ENCODE measurements around the gene SLC16A13. TPM values are rescaled to one million over a fixed set of nuclear protein-coding genes. Genes with fewer than 3 reads are reported as not detected.

The SLC16A13 gene
- total and polyA plus RNA-seq, 2 donors (not counting 3 experiments of a cell fraction or from before 2014, with no cell fraction given) = 16.8 to 24.7 TPM

DNA sequence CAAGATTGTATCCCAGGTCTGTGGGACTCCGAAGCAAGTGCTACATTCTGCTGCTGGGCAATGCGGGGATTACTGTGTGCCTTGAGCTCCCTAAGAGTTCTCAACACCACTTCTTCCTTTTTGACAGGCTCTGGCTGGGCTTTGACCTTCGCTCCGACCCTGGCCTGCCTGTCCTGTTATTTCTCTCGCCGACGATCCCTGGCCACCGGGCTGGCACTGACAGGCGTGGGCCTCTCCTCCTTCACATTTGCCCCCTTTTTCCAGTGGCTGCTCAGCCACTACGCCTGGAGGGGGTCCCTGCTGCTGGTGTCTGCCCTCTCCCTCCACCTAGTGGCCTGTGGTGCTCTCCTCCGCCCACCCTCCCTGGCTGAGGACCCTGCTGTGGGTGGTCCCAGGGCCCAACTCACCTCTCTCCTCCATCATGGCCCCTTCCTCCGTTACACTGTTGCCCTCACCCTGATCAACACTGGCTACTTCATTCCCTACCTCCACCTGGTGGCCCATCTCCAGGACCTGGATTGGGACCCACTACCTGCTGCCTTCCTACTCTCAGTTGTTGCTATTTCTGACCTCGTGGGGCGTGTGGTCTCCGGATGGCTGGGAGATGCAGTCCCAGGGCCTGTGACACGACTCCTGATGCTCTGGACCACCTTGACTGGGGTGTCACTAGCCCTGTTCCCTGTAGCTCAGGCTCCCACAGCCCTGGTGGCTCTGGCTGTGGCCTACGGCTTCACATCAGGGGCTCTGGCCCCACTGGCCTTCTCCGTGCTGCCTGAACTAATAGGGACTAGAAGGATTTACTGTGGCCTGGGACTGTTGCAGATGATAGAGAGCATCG is 2.4 kb downstream of the SLC16A13 start:
- POLR2A ChIA-PET = interaction anchor here (0.8 to 3.5 kb wide), 2 partner anchors 11 to 16 kb away, joined by 3 to 23 read pairs; partner anchors contain the start of gene BCL6B
- H3K27me3 ChIP-seq (ENCODE audit: control insufficient read depth in 2 of 2, insufficient read depth in 2 of 2, low read length in 2 of 2) = no peaks in the 10 kb centered on the region
- no peaks in the 10 kb centered on the region for H4K20me1 ChIP-seq (replicated peaks; ENCODE audit: control insufficient read depth, extremely low read depth, insufficient read depth, low read length)
- no peak for TF ChIP-seq EZH2 (IDR thresholded peaks at IDR 0.05; ENCODE audit: borderline replicate concordance, low read depth, low read length, severe bottlenecking)
- no peak for TF ChIP-seq MYC (IDR thresholded peaks at IDR 0.05; ENCODE audit: low read depth, low read length)
- no peak for TF ChIP-seq POLR2AphosphoS5 (IDR thresholded peaks at IDR 0.05; ENCODE audit: insufficient read depth, low read depth, low read length)
- TF ChIP-seq JUN (IDR thresholded peaks at IDR 0.05; ENCODE audit: borderline replicate concordance, insufficient read depth, insufficient read length, low read depth) = no peak
- TF ChIP-seq, protein P1, sequence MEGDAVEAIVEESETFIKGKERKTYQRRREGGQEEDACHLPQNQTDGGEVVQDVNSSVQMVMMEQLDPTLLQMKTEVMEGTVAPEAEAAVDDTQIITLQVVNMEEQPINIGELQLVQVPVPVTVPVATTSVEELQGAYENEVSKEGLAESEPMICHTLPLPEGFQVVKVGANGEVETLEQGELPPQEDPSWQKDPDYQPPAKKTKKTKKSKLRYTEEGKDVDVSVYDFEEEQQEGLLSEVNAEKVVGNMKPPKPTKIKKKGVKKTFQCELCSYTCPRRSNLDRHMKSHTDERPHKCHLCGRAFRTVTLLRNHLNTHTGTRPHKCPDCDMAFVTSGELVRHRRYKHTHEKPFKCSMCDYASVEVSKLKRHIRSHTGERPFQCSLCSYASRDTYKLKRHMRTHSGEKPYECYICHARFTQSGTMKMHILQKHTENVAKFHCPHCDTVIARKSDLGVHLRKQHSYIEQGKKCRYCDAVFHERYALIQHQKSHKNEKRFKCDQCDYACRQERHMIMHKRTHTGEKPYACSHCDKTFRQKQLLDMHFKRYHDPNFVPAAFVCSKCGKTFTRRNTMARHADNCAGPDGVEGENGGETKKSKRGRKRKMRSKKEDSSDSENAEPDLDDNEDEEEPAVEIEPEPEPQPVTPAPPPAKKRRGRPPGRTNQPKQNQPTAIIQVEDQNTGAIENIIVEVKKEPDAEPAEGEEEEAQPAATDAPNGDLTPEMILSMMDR (IDR thresholded peaks at IDR 0.05; ENCODE audit: extremely low read depth in 1 of 2, insufficient read depth in 1 of 2, low read depth in 1 of 2, low read length in 2 of 2) = no peak
- TF ChIP-seq POLR2A (IDR thresholded peaks at IDR 0.05; ENCODE audit: low read depth, low read length) = no peak
- no peak overlapping the region for H3K27ac ChIP-seq (ENCODE audit: insufficient read depth, low read depth, low read length)
- intact Hi-C loops (cut with micrococcal nuclease) (no loop called here), dilution Hi-C loops (cut with MboI; ENCODE audit: extremely low pct_ligation_motif_present, low sequenced_read_pairs) (no loop called here)
- H3K4me1 ChIP-seq (ENCODE audit: control insufficient read depth, extremely low read depth, insufficient read depth, low read length) = peaks cover 37% of the 10 kb centered on the region
- H2AFZ ChIP-seq (ENCODE audit: low read depth, low read length) = no peak overlapping the region
- H3K9me3 ChIP-seq (replicated peaks; ENCODE audit: control insufficient read depth, insufficient read depth, low read length) = no peaks in the 10 kb centered on the region
- H3K36me3 ChIP-seq (ENCODE audit: control insufficient read depth in 2 of 2, extremely low read depth in 1 of 2, insufficient read depth in 2 of 2, low read length in 2 of 2) = no peaks in the 10 kb centered on the region
- peaks cover 7% of the 10 kb centered on the region for H3K79me2 ChIP-seq (ENCODE audit: control insufficient read depth, insufficient read depth, low read length)
- H3K4me3 ChIP-seq (replicated peaks in 1 of 3; ENCODE audit: insufficient read depth in 1 of 3, low read depth in 1 of 3, low read length in 3 of 3) = no peak overlapping the region
- CTCF ChIA-PET = interaction anchor here (1.2 to 2.7 kb wide), 4 partner anchors 17 to 127 kb away, joined by 4 to 7 read pairs (median 5); no protein-coding TSS in a partner anchor
- H3K4me2 ChIP-seq (ENCODE audit: insufficient read depth, low read length) = no peak overlapping the region
- no peak for DNase-seq (ENCODE audit: low read depth, low spot score)
- no TSS peak for BruUV-seq (replicated peaks)
- H3K9me1 ChIP-seq (replicated peaks; ENCODE audit: control insufficient read depth, extremely low read depth, insufficient read depth, low read length) = no peaks in the 10 kb centered on the region
- no peak overlapping the region for H3K9ac ChIP-seq (replicated peaks; ENCODE audit: extremely low read depth, insufficient read depth, low read length)
- FAIRE-seq = no peak
